HTR-8/SVneo (cell line): Measurements from ENCODE around the gene SLC38A10.

Experiments
- DNase-seq: peaks from one replicate; pipeline ENCODE4 v3.0.0; 2011; ENCODE audit warnings: low spot score, mixed read lengths; ENCODE audit not compliant: insufficient read length
- FAIRE-seq: peaks from 2 replicates; lab custom pipeline; 2011; peaks lifted over from hg19 to GRCh38; lab: Jason Lieb, UNC

SLC38A10 gene

GRCh38 chr17:81260641-81261040, 34.5 kb downstream of the SLC38A10 start:
- FAIRE-seq (no peak), DNase-seq (no peak)

DNA sequence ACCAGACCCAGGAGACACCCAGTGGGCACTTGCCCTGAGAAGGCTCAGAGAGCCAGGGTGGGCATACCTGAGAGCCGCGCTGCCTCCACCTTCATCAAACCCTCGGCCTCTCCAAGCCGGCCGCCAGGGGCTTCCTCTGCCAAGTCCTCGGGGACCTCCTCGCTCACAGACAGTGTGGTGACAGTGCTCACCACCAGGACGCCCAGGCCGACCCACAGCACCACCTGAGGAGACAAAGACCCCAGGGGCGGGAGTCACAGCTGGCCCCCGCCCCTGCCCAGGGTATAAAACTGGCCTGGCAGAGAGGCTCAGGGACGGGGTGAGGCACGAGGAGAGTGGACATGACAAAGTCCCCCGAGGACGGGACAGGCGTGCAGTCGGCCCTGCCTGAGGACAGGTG, 34.9 kb downstream of the SLC38A10 start:
- FAIRE-seq = no peak
- DNase-seq = no peak

GRCh38 chr17:81259058-81259605, 36.0 kb downstream of the SLC38A10 start:
- DNase-seq (no peak), FAIRE-seq (no peak)

GRCh38 chr17:81258292-81258691, 36.8 kb downstream of the SLC38A10 start:
- DNase-seq = no peak
- FAIRE-seq = no peak

DNA sequence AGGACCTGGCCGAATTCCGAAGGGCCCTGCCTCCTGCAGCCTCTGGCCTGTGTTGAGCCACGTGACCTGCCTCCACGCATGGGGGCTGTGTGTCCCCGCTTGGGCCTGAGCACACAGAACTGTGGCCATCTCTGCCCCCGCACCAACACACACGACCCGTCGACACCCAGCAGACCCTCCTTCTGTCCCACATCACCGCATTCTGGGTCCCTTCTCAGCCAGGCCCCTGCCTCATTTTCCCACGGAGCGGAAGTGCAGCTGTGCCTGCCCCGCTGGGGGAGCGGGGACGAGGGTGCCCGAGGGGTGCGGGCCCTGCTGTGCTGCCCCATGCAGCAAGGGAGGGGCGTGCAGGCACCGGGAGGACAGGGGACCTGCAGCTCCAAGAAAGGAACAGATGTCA, 37.6 kb downstream of the SLC38A10 start:
- no peak for DNase-seq
- no peak for FAIRE-seq

- FAIRE-seq = no peak
These were observed 38.5 kb downstream of the SLC38A10 start for GRCh38 chr17:81256616-81257015.

GRCh38 chr17:81254955-81255717, 40.0 kb downstream of the SLC38A10 start:
- peak; percentile 77 for DNase-seq

More at GRCh38 chr17:81256616-81257015, 38.5 kb downstream of the SLC38A10 start:
- DNase-seq = no peak

GRCh38 chr17:81253358-81254131, 41.6 kb downstream of the SLC38A10 start:
- DNase-seq (peak; percentile 53), FAIRE-seq (peak; percentile 100)

More at GRCh38 chr17:81254955-81255717, 40.0 kb downstream of the SLC38A10 start:
- peak; percentile 82 for FAIRE-seq

DNA sequence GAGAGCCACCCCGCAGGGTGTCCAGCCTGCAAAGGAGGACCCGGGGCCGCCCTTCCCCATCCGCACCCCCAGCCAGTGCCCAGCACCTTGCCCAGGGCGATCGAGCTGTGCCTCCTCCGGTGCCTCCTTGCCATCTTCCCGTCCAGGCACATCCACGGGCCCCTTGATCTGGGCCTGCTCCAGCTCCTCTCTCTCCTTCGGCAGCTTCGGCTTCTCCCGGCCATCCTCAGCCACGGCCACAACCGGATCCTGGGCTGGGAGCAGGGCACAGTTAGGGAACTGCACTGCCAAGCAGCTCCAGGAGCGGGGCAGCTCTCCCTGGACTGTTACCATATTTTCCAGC, 42.1 kb downstream of the SLC38A10 start:
- FAIRE-seq = no peak
- DNase-seq = no peak

GRCh38 chr17:81252326-81252986, 42.7 kb downstream of the SLC38A10 start:
- no peak for DNase-seq

DNA sequence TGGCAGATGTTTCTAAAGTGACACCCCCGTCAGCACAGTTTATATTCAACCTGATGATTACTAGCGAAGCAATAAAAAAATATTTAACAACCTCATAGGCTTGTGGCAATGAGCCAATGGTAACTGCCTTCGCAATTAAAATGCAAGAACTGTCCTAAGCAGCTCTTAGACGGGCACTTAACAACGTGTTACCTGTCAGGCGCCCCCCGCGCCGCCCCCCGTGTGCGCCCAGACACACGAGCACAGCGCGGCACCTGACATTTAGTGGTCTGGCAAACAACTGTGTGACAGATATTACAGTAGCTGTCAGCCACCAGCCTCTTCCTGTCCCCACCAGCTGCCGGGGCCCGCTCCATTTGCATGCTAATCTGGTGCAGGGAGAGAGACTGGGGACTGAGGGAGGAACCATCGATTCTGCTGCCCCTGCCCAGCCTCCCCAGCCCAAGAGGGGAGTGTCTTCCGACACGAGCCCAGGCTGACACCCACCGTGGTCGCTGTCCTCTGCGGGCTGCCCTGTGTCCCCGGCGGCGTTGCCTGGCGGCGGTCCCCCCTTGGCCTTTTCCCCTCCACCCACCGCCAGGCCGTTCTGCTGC, 43.3 kb downstream of the SLC38A10 start:
- DNase-seq (no peak), FAIRE-seq (no peak)

More at GRCh38 chr17:81252326-81252986, 42.7 kb downstream of the SLC38A10 start:
- no peak for FAIRE-seq

GRCh38 chr17:81251094-81251708, 43.9 kb downstream of the SLC38A10 start:
- FAIRE-seq (no peak), DNase-seq (no peak)

GRCh38 chr17:81250286-81251093, 44.6 kb downstream of the SLC38A10 start:
- no peak for DNase-seq
- FAIRE-seq = no peak

- no peak for DNase-seq
These were observed 45.7 kb downstream of the SLC38A10 start for GRCh38 chr17:81249223-81250040.

GRCh38 chr17:81248649-81249048, 46.5 kb downstream of the SLC38A10 start:
- FAIRE-seq = no peak
- no peak for DNase-seq

More at GRCh38 chr17:81249223-81250040, 45.7 kb downstream of the SLC38A10 start:
- FAIRE-seq = peak; percentile 100

GRCh38 chr17:81247339-81247990, 47.6 kb downstream of the SLC38A10 start:
- FAIRE-seq (no peak), DNase-seq (no peak)

DNA sequence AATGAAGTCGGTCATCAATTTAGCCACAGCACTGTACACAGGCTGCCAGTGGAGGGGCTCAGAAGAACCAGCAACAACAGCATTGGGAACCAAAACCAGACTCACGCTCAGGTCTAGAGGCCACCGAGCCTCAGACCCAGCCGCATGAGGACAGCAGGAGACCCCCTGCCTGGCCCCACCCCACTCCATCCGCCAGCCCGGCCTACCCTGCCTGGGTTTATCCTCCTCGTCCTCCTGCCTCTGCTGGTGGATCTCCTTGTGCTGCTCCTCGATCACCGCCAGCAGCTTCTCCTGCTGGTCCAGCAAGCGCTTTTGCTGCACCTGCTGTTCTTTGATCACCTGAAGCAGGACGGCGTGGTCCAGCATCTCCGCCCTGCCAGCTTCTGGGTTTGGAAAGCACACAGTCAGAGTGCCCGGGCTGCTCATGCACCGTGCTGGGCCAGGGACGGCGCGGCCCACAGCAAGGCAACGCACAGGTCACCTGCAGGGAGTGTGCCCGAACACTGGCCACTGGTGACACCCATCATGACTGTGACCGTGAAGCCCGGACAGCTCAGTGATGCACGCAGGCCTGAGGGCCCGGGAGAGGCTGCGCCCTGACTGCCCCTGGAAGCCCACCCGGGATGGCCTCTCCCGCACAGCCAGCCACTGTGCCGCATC, 48.3 kb downstream of the SLC38A10 start:
- DNase-seq = no peak
- FAIRE-seq = no peak
